GM23338 (cell line): ENCODE measurements around the gene FOXI1. TPM values are rescaled to one million over a fixed set of nuclear protein-coding genes. Genes with fewer than 3 reads are reported as not detected.

Source experiments
- ATAC-seq: fragments of 200-7000 bp; cut with Tn5 transposase; 3 replicates; pipeline ENCODE4 v1.9.1; 2020
- DNase-seq: peaks from one replicate; pipeline ENCODE4 v3.0.0-alpha.2; 2015; ENCODE audit warnings: low spot score
- H2AFZ ChIP-seq: fragments of 200-600 bp; sonication (generic); 2 replicates; pipeline ENCODE4 v1.8.0; 2016; ENCODE audit warnings: antibody characterized with exemption, mild to moderate bottlenecking, moderate library complexity
- H3F3A ChIP-seq: fragments of 200-600 bp; sonication (generic); replicated peaks from 2 replicates; pipeline ENCODE4 v1.8.0; 2017; ENCODE audit warnings: antibody characterized with exemption, mixed run types, low read depth
- H3K27ac ChIP-seq: fragments of 200-600 bp; sonication (generic); 2 replicates; pipeline ENCODE4 v1.6.1; 2016; ENCODE audit warnings: low read depth
- H3K27me3 ChIP-seq: fragments of 200-600 bp; sonication (generic); 2 replicates; pipeline ENCODE4 v1.8.0; 2016; ENCODE audit warnings: mild to moderate bottlenecking, mixed run types, moderate library complexity; ENCODE audit not compliant: insufficient read depth
- H3K36me3 ChIP-seq: fragments of 200-600 bp; sonication (generic); 2 replicates; pipeline ENCODE4 v1.8.0; 2016; ENCODE audit warnings: mild to moderate bottlenecking; ENCODE audit not compliant: insufficient read depth
- H3K4me1 ChIP-seq: fragments of 200-600 bp; sonication (generic); 2 replicates; pipeline ENCODE4 v1.8.0; 2016; ENCODE audit warnings: mild to moderate bottlenecking, moderate library complexity; ENCODE audit not compliant: insufficient read depth
- H3K4me2 ChIP-seq: fragments of 200-600 bp; sonication (generic); 2 replicates; pipeline ENCODE4 v1.7.1; 2017; ENCODE audit warnings: mixed run types
- H3K4me3 ChIP-seq: fragments of 200-600 bp; sonication (generic); 2 replicates; pipeline ENCODE4 v1.6.1; 2016; ENCODE audit warnings: mixed run types
- H3K79me2 ChIP-seq: fragments of 200-600 bp; sonication (generic); replicated peaks from 2 replicates; pipeline ENCODE4 v1.8.0; 2017; ENCODE audit warnings: mild to moderate bottlenecking; ENCODE audit not compliant: insufficient read depth
- H3K9me2 ChIP-seq: fragments of 200-600 bp; sonication (generic); 2 replicates; pipeline ENCODE4 v1.8.0; 2017; ENCODE audit not compliant: insufficient read depth
- H4K20me1 ChIP-seq: fragments of 200-600 bp; sonication (generic); replicated peaks from 2 replicates; pipeline ENCODE4 v1.8.0; 2017; ENCODE audit warnings: mild to moderate bottlenecking; ENCODE audit not compliant: insufficient read depth
- H3K27ac Mint-ChIP-seq: 2 replicates; pipeline ENCODE4 v1.8.0; 2020; ENCODE audit warnings: inconsistent platforms, mild to moderate bottlenecking, moderate library complexity, mixed read lengths
- H3K27me3 Mint-ChIP-seq: 3 replicates; pipeline ENCODE4 v1.8.0; 2022; ENCODE audit warnings: low read depth, mild to moderate bottlenecking, moderate library complexity, mixed read lengths, inconsistent platforms; ENCODE audit not compliant: insufficient read depth, poor library complexity
- H3K36me3 Mint-ChIP-seq: 3 replicates; pipeline ENCODE4 v1.8.0; 2021; ENCODE audit warnings: low read depth, mild to moderate bottlenecking, inconsistent platforms, moderate library complexity, mixed read lengths
- H3K4me1 Mint-ChIP-seq: 3 replicates; pipeline ENCODE4 v1.8.0; 2020; ENCODE audit warnings: mild to moderate bottlenecking, inconsistent platforms, mixed read lengths
- H3K4me3 Mint-ChIP-seq: 3 replicates; pipeline ENCODE4 v1.8.0; 2021; ENCODE audit warnings: moderate library complexity, mild to moderate bottlenecking, inconsistent platforms, mixed read lengths
- H3K9me3 Mint-ChIP-seq: 3 replicates; pipeline ENCODE4 v1.8.0; 2020; ENCODE audit warnings: moderate library complexity, mild to moderate bottlenecking, inconsistent platforms, mixed read lengths
- CREB1 ChIP-seq: fragments of 250-450 bp; sonication (Bioruptor Pico); IDR thresholded peaks from 2 replicates; pipeline ENCODE4 v1.5.0; 2020; ENCODE audit warnings: low read depth, mild to moderate bottlenecking, moderate library complexity
- CTCF ChIP-seq, 2 experiments: fragments of 200-600 bp in 1 of 2; sonication (generic) in 1 of 2; conservative IDR thresholded peaks; 2 replicates each; pipeline versions ENCODE4 v1.5.1 to v1.6.1; 2016 to 2017; ENCODE audit warnings: antibody characterized with exemption in 2 of 2, low read depth in 2 of 2, mild to moderate bottlenecking in 2 of 2, moderate library complexity in 1 of 2
- EZH2 ChIP-seq: fragments of 200-600 bp; sonication (generic); IDR thresholded peaks from one replicate; pipeline ENCODE4 v1.8.0; 2017; ENCODE audit warnings: antibody characterized with exemption, mild to moderate bottlenecking, low read depth; ENCODE audit not compliant: unreplicated experiment
- EZH2phosphoT487 ChIP-seq: fragments of 200-600 bp; sonication (generic); IDR thresholded peaks from one replicate; pipeline ENCODE4 v1.8.1; 2018; ENCODE audit warnings: antibody characterized with exemption; ENCODE audit not compliant: unreplicated experiment
- JUNB ChIP-seq: IDR thresholded peaks from one replicate; pipeline ENCODE4 v1.6.1; 2016; ENCODE audit warnings: antibody characterized with exemption; ENCODE audit not compliant: unreplicated experiment
- NANOG ChIP-seq: IDR thresholded peaks from 2 replicates; pipeline ENCODE4 v1.6.1; 2016; ENCODE audit warnings: antibody characterized with exemption, borderline replicate concordance
- POLR2AphosphoS5 ChIP-seq: IDR thresholded peaks from 2 replicates; pipeline ENCODE4 v1.6.1; 2016; ENCODE audit warnings: antibody characterized with exemption, low read depth
- REST ChIP-seq: IDR thresholded peaks from one replicate; pipeline ENCODE4 v1.6.1; 2018; ENCODE audit warnings: antibody characterized with exemption; ENCODE audit not compliant: unreplicated experiment
- STAT1 ChIP-seq: IDR thresholded peaks from one replicate; pipeline ENCODE4 v1.6.1; 2016; ENCODE audit warnings: antibody characterized with exemption; ENCODE audit not compliant: unreplicated experiment
- ZNF114 ChIP-seq: fragments of 250-450 bp; sonication (Bioruptor Pico); IDR thresholded peaks from 2 replicates; pipeline ENCODE4 v1.5.0; 2020; ENCODE audit warnings: mild to moderate bottlenecking, moderate library complexity
- ZNF331 ChIP-seq: fragments of 250-450 bp; sonication (Bioruptor Pico); IDR thresholded peaks from 2 replicates; pipeline ENCODE4 v1.5.0; 2020; ENCODE audit warnings: low read depth, mild to moderate bottlenecking, moderate library complexity
- ZNF462 ChIP-seq: fragments of 250-450 bp; sonication (Bioruptor Pico); IDR thresholded peaks from 2 replicates; pipeline ENCODE4 v1.5.0; 2020; ENCODE audit warnings: mild to moderate bottlenecking, moderate library complexity
- polyA plus RNA-seq: library from polyadenylated mRNA; unstranded; fragments of >200 nt; fragmentation: Nextera tagmentation; extraction: Ambion mirVana; gene quantifications from 2 replicates; pipeline ENCODE4 v1.2.1, GENCODE V29; 2016
- total RNA-seq: library from RNA; depleted of rRNA; stranded (reverse); fragments of >200 nt; shearing (Covaris generic); gene quantifications from 2 replicates; pipeline ENCODE4 v1.2.3, GENCODE V29; 2014

The FOXI1 gene
- total and polyA plus RNA-seq, 2 experiments from 2014 or later = not detected

- H2AFZ ChIP-seq = no peak overlapping the region
- Mint-ChIP-seq H3K9me3 (no peaks in the 10 kb centered on the region), H3K4me1 (no peaks in the 10 kb centered on the region), H3K27me3 (peaks cover 4% of the 10 kb centered on the region), H3K4me3 (no peak overlapping the region), H3K36me3 (no peaks in the 10 kb centered on the region), H3K27ac (no peak overlapping the region)
- H4K20me1 ChIP-seq = no peaks in the 10 kb centered on the region
- H3F3A ChIP-seq = no peaks in the 10 kb centered on the region
- no peak overlapping the region for H3K27ac ChIP-seq
- ATAC-seq (no peak), DNase-seq (no peak)
- H3K4me2 ChIP-seq = no peak overlapping the region
- H3K4me1 ChIP-seq = no peaks in the 10 kb centered on the region
- no peaks in the 10 kb centered on the region for H3K36me3 ChIP-seq
- TF ChIP-seq NANOG = no peak
- H3K27me3 ChIP-seq = no peaks in the 10 kb centered on the region
- no peaks in the 10 kb centered on the region for H3K79me2 ChIP-seq
- no peak overlapping the region for H3K4me3 ChIP-seq
- H3K9me2 ChIP-seq = no peaks in the 10 kb centered on the region
Observed at GRCh38 chr5:170077526-170077925, 28.2 kb upstream of the FOXI1 start.

- Mint-ChIP-seq H3K4me1 (no peaks in the 10 kb centered on the region), H3K4me3 (no peak overlapping the region), H3K27me3 (peaks cover 4% of the 10 kb centered on the region), H3K27ac (no peak overlapping the region), H3K36me3 (no peaks in the 10 kb centered on the region), H3K9me3 (no peaks in the 10 kb centered on the region)
- DNase-seq (no peak), ATAC-seq (no peak)
- Histone ChIP-seq H2AFZ (no peak overlapping the region), H3K4me3 (no peak overlapping the region), H3K9me2 (no peaks in the 10 kb centered on the region), H3K27me3 (no peaks in the 10 kb centered on the region), H3K79me2 (no peaks in the 10 kb centered on the region), H4K20me1 (no peaks in the 10 kb centered on the region), H3F3A (no peaks in the 10 kb centered on the region), H3K36me3 (no peaks in the 10 kb centered on the region), H3K4me2 (no peak overlapping the region), H3K27ac (no peak overlapping the region), H3K4me1 (no peaks in the 10 kb centered on the region)
- no peak for TF ChIP-seq STAT1
- TF ChIP-seq POLR2AphosphoS5 = no peak
- no peak for TF ChIP-seq CREB1 (CRISPR knock-in tag)
- no peak for TF ChIP-seq EZH2
- TF ChIP-seq JUNB = no peak
- TF ChIP-seq ZNF462 = no peak
- TF ChIP-seq NANOG = no peak
- TF ChIP-seq EZH2phosphoT487 = no peak
- TF ChIP-seq CTCF (conservative IDR thresholded peaks at IDR 0.05; ENCODE audit: low read depth in 2 of 2) = no peak
- TF ChIP-seq ZNF114 (CRISPR knock-in tag) = no peak
- no peak for TF ChIP-seq ZNF331 (CRISPR knock-in tag)
- no peak for TF ChIP-seq REST
Observed at GRCh38 chr5:170078458-170078857, 27.2 kb upstream of the FOXI1 start.
